Vagina (tissue), 2 donors: ENCODE measurements around the gene ZBTB38.

Experiments
- CTCF ChIP-seq, 3 experiments: fragments of 450-650 bp in 2 of 3; fragments of 200-600 bp in 1 of 3; sonication (generic) in 1 of 3; IDR thresholded peaks; one replicate each; pipeline ENCODE4 v1.5.1; 2017 to 2019; ENCODE audit warnings: antibody characterized with exemption in 3 of 3, mild to moderate bottlenecking in 2 of 3, moderate library complexity in 2 of 3
- POLR2A ChIP-seq, 2 donors: fragments of 450-650 bp; IDR thresholded peaks; one replicate each; pipeline ENCODE4 v1.6.1; 2017; ENCODE audit warnings: antibody characterized with exemption in 2 of 2, mild to moderate bottlenecking in 2 of 2, moderate library complexity in 2 of 2
- POLR2AphosphoS5 ChIP-seq, 2 donors: sonication (generic); formaldehyde crosslinking; IDR thresholded peaks; one replicate each; pipeline ENCODE4 v1.9.0; 2017; ENCODE audit warnings: antibody characterized with exemption in 2 of 2, mild to moderate bottlenecking in 2 of 2, low read depth in 1 of 2; ENCODE audit not compliant: insufficient read depth in 1 of 2

GRCh38 chr3:141405591-141405990, 37.3 kb downstream of the ZBTB38 start:
- TF ChIP-seq CTCF (IDR thresholded peaks at IDR 0.05) (no peak), POLR2A (IDR thresholded peaks at IDR 0.05) (no peak), POLR2AphosphoS5 (IDR thresholded peaks at IDR 0.05; ENCODE audit: insufficient read depth in 1 of 2, low read depth in 1 of 2) (no peak)
